Peyer's patch (tissue), 4 donors: ENCODE measurements around the gene RNF26. TPM values are rescaled to one million over a fixed set of nuclear protein-coding genes. Genes with fewer than 3 reads are reported as not detected.

Source experiments
- DNase-seq, 3 donors: peaks; one replicate each; pipeline ENCODE4 v3.0.0-alpha.2; 2017 to 2019
- H3K27ac ChIP-seq, 4 donors: fragments of 200-600 bp; sonication (generic); one replicate each; pipeline ENCODE4 v1.5.1; 2016 to 2019
- H3K27me3 ChIP-seq, 2 donors: fragments of 200-600 bp; sonication (generic); one replicate each; pipeline ENCODE4 v1.5.1; 2019
- H3K36me3 ChIP-seq, 3 donors: fragments of 200-600 bp; sonication (generic); one replicate each; pipeline ENCODE4 v1.5.1; 2016 to 2019
- H3K4me1 ChIP-seq, 4 donors: fragments of 200-600 bp; sonication (generic); one replicate each; pipeline ENCODE4 v1.5.1; 2016 to 2019
- H3K4me3 ChIP-seq, 4 donors: fragments of 200-600 bp; sonication (generic); 1 replicate in 3 of 4; 2 replicates in 1 of 4; pipeline ENCODE4 v1.5.1; 2016 to 2019; ENCODE audit warnings: mild to moderate bottlenecking in 1 of 4
- H3K9me3 ChIP-seq, 4 donors: fragments of 200-600 bp; sonication (generic); one replicate each; pipeline ENCODE4 v1.5.1; 2016 to 2019; ENCODE audit warnings: mild to moderate bottlenecking in 1 of 4
- CTCF ChIP-seq, 6 experiments: fragments of 450-650 bp in 4 of 6; fragments of 200-600 bp in 2 of 6; sonication (generic) in 1 of 6; IDR thresholded peaks; one replicate each; pipeline ENCODE4 v1.5.1; 2017 to 2019; ENCODE audit warnings: antibody characterized with exemption in 6 of 6, mild to moderate bottlenecking in 3 of 6, moderate library complexity in 1 of 6
- POLR2A ChIP-seq, 2 donors: fragments of 450-650 bp; IDR thresholded peaks; one replicate each; pipeline ENCODE4 v1.5.1; 2017; ENCODE audit warnings: antibody characterized with exemption in 2 of 2, mild to moderate bottlenecking in 2 of 2, moderate library complexity in 2 of 2
- total RNA-seq, 4 donors: library from RNA; depleted of rRNA; stranded (reverse); fragments of >200 nt; gene quantifications; one replicate each; pipeline ENCODE4 v1.1.0, GENCODE V29; 2016

Gene RNF26
- total RNA-seq, 4 donors from 2014 or later: 15.5 to 23.4 (median 16.5) TPM

DNA sequence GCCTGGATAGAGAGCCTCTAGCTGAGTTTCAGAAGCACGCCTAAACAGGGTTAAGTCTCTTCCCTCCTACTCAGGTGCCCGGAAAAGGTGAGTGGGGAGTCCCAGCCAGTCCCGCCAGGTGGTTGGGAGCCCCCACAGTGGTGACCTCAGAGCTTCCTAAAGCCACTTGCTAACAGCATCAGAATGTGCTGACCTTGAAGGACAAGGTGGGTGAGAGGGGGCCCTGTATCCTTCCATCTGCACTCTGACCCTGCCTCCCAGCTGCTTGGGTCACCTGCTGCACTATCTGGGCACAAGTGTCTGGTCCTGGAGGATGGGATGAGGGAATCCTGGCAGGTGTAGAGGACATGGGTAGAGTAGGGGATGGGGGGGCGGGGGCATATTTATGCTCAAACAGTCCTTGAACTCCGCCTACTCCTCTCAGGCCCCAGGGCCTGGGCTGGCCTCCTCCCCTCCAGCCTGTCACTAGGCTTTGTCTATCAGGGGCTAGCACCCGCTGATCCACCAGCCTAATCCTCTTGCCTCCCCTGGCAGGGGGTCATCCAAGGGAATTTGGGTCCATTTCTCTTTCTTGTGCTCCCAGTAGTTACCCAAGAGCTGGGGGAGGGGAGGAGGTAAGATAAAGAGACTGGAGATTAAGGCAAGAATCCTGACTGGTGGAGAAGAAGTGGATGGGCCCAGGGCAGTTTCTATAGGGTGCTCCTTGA, 43.8 kb downstream of the RNF26 start:
- Histone ChIP-seq H3K9me3 (no peaks in the 10 kb centered on the region), H3K36me3 (no peaks in the 10 kb centered on the region), H3K27ac (no peak overlapping the region), H3K4me1 (peaks cover 0 to 27% (median 4%) of the 10 kb centered on the region in 4 donors), H3K27me3 (no peaks in the 10 kb centered on the region), H3K4me3 (no peak overlapping the region)
- DNase-seq: no peak
- no peak for TF ChIP-seq POLR2A (IDR thresholded peaks at IDR 0.05)
- no peak for TF ChIP-seq CTCF (IDR thresholded peaks at IDR 0.05)

GRCh38 chr11:119378851-119379465, 44.6 kb downstream of the RNF26 start:
- Histone ChIP-seq H3K27ac (no peak overlapping the region), H3K4me1 (peaks cover 0 to 24% (median 4%) of the 10 kb centered on the region in 4 donors), H3K36me3 (no peaks in the 10 kb centered on the region), H3K9me3 (no peaks in the 10 kb centered on the region), H3K27me3 (no peaks in the 10 kb centered on the region), H3K4me3 (no peak overlapping the region)
- no peak for TF ChIP-seq POLR2A (IDR thresholded peaks at IDR 0.05)
- TF ChIP-seq CTCF (IDR thresholded peaks at IDR 0.05): no peak
- DNase-seq: no peak

GRCh38 chr11:119380160-119380826, 46.0 kb downstream of the RNF26 start:
- Histone ChIP-seq H3K4me1 (peaks cover 0 to 13% (median 4%) of the 10 kb centered on the region in 4 donors), H3K9me3 (no peaks in the 10 kb centered on the region), H3K27me3 (no peaks in the 10 kb centered on the region), H3K36me3 (no peaks in the 10 kb centered on the region), H3K27ac (no peak overlapping the region), H3K4me3 (no peak overlapping the region)
- no peak for DNase-seq
- TF ChIP-seq CTCF (IDR thresholded peaks at IDR 0.05) (no peak), POLR2A (IDR thresholded peaks at IDR 0.05) (no peak)

GRCh38 chr11:119380827-119381180, 46.5 kb downstream of the RNF26 start:
- Histone ChIP-seq H3K27ac (peak overlapping the region in 1 of 4 donors; percentile 12), H3K4me3 (peak overlapping the region; percentile 38 to 64 (median 52)), H3K36me3 (no peaks in the 10 kb centered on the region), H3K9me3 (no peaks in the 10 kb centered on the region), H3K27me3 (no peaks in the 10 kb centered on the region), H3K4me1 (peaks cover 0 to 13% (median 4%) of the 10 kb centered on the region in 4 donors)
- DNase-seq: no peak
- TF ChIP-seq CTCF (IDR thresholded peaks at IDR 0.05) (no peak), POLR2A (IDR thresholded peaks at IDR 0.05) (no peak)

- H3K27me3 ChIP-seq: no peaks in the 10 kb centered on the region
- H3K4me3 ChIP-seq: peak within 1 kb of the TSS; percentile 38 to 64 (median 52)
- peak; percentile 93 to 98 (median 98) for DNase-seq
- TF ChIP-seq POLR2A (IDR thresholded peaks at IDR 0.05): no peak
- peak; percentile 87 to 96 (median 91) for TF ChIP-seq CTCF (IDR thresholded peaks at IDR 0.05)
- no peaks in the 10 kb centered on the region for H3K36me3 ChIP-seq
- no peaks in the 10 kb centered on the region for H3K9me3 ChIP-seq
- H3K27ac ChIP-seq: peak within 1 kb of the TSS in 3 of 4 donors; percentile 12 to 47 (median 14)
- peaks cover 0 to 13% (median 4%) of the 10 kb centered on the region in 4 donors for H3K4me1 ChIP-seq
Measured at GRCh38 chr11:119381181-119381988, 47.1 kb downstream of the RNF26 start, which contains the start of gene USP2. TSS of gene USP2 (minus strand) at chr11:119381690. CDS start at chr11:119373480, 8,210 bp downstream.
